Measurements from ENCODE around the gene UBE2I.
"Not testable (repeated sequence)": the region's sequence is repeated elsewhere in the genome, so short reads cannot be mapped to it uniquely, and the experiment has no call there.

UBE2I gene

GRCh38 chr16:1314399-1315068 lies 5.1 kb downstream of the UBE2I start:
- no peak for DNase-seq

- DNase-seq, result no peak
Observed at GRCh38 chr16:1315081-1316032, 5.9 kb downstream of the UBE2I start.

GRCh38 chr16:1316033-1316405 lies 6.6 kb downstream of the UBE2I start:
- DNase-seq, result no peak

GRCh38 chr16:1317479-1318267 lies 8.2 kb downstream of the UBE2I start:
- DNase-seq, result no peak

- DNase-seq, result no peak
Observed at GRCh38 chr16:1318268-1318545, 8.8 kb downstream of the UBE2I start.

- no peak for DNase-seq
Observed at GRCh38 chr16:1319041-1319440, 9.6 kb downstream of the UBE2I start.

- no peak for DNase-seq
Observed at GRCh38 chr16:1320097-1320496, 10.7 kb downstream of the UBE2I start.

GRCh38 chr16:1320658-1321240 lies 11.3 kb downstream of the UBE2I start:
- no peak for DNase-seq

GRCh38 chr16:1322407-1322806 lies 13.0 kb downstream of the UBE2I start:
- DNase-seq, result no peak

GRCh38 chr16:1323296-1324239 lies 14.1 kb downstream of the UBE2I start:
- no peak for DNase-seq

- no peak for DNase-seq
Observed at GRCh38 chr16:1324286-1324826, 14.9 kb downstream of the UBE2I start.

- no peak for DNase-seq
Observed at GRCh38 chr16:1325261-1325660, 15.8 kb downstream of the UBE2I start.

- DNase-seq, result no peak
Observed at GRCh38 chr16:1325673-1326371, 16.4 kb downstream of the UBE2I start.

GRCh38 chr16:1326391-1326790 lies 17.0 kb downstream of the UBE2I start:
- no peak for DNase-seq

- no peak for DNase-seq
Observed at GRCh38 chr16:1326946-1327618, 17.6 kb downstream of the UBE2I start.

GRCh38 chr16:1327619-1327947 lies 18.1 kb downstream of the UBE2I start:
- DNase-seq, result no peak

- not testable (repeated sequence) for DNase-seq
Observed at GRCh38 chr16:1328136-1328535, 18.7 kb downstream of the UBE2I start.

- not testable (repeated sequence) for DNase-seq
Observed at GRCh38 chr16:1328961-1329360, 19.5 kb downstream of the UBE2I start.

- DNase-seq, result no peak
Observed at GRCh38 chr16:1330260-1330914, 21.0 kb downstream of the UBE2I start.

Measured in CD4-positive, alpha-beta T cell treated with Interleukin-21 for 1 hour (primary cell).